HG02610 (cell line): ENCODE results near the gene SRSF9.

Source experiments
- ATAC-seq: cut with Tn5 transposase; IDR thresholded peaks from one replicate; pipeline ENCODE4 v1.9.1; 2021; ENCODE audit warnings: mild to moderate bottlenecking, moderate library complexity; ENCODE audit not compliant: unreplicated experiment

The SRSF9 gene

DNA sequence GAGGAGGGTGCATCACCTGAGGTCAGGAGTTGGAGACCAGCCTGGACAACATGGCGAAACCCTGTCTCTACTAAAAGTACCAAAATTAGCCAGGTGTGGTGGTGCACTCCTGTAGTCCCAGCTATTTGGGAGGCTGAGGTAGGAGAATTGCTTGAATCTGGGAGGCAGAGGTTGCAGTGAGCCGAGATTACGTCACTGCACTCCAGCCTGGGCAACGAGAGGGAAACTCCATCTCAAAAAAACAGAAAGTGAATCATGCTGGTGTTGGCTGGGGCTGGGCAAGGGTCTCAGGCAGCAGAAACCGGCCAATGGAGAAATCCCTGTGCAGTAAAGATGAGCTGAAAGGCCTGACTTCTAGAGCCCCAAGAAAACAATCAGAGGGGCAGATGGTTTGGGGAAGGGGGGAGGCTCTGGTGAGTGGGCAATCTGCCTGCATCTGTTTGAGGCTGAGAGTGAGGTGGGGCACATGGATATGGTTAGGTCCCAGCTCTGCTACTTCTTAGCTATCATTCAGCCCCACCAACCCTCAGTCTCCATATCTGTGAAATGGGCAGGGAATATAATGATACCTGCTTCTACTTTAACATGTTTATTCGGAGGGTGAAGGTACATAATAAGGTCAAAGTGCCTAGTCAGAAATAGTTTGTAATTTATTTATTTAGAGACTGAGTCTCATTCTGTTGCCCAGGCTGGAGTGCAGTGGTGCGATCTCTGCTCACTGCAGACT, 52.9 kb downstream of the SRSF9 start:
- no peak for ATAC-seq

- ATAC-seq: no peak
Observed at GRCh38 chr12:120413901-120414695, 55.5 kb downstream of the SRSF9 start.

DNA sequence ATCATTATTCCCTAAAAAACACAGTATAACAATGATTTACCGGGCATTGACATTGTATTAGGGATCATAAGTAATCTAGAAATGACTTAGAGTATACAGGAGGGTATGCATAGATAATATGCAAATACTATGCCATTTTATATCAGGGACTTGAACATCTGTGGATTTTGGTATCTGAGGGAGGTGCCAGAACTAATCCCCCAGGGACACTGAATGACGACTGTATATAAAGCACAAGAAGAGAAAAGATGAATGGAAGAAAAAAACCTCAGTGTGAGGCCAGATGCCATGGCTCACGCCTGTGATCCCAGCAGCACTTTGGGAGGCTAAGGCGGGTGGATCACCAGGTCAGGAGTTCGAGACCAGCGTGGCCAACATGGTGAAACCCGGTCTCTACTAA, 57.1 kb downstream of the SRSF9 start:
- ATAC-seq: no peak
